GM11168 (cell line): ENCODE data around the gene MILR1.

Experiments
- in situ Hi-C: fragments of 300-500 bp; cut with MboI; formaldehyde crosslinking; loops from one replicate; pipeline ENCODE4 v1.12.0; 2022; ENCODE audit warnings: low sequenced_read_pairs; ENCODE audit not compliant: unreplicated experiment

Gene MILR1

DNA sequence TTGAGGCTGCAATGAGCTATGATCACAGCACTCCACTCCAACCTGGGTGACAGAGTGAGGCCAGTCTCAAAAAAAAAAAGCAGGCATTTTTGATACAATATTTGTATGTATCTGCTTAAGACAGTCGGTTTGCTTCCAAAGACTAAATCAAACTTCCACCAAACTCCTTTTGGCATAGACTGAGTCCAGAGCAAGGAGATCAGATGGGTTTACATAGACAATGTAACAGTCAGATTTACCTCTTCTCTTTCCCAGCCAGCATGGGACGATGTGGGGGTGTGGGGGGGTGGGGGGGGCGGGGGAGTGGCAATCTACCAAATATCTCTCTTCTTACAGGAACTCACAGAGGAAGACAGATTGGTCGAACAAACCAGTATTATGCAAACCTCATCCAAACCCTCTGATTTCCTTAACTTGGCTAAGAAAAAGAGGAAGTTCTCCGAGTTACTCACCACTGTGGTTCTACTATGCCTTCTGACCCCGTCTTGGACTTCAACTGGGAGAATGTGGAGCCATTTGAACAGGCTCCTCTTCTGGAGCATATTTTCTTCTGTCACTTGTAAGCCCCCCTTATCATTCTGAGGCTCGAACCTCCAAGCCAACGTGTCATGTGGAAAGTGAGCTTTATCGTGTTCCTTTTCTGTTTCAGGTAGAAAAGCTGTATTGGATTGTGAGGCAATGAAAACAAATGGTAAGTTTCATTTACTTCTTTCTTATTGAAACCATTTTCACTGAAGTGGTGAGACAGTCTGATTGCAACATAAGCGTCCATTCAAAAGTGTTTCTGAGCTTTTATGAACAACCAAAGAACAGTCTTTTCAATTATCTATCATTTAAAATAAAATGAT lies at the start of gene MILR1:
Gene MILR1 (plus strand): TSS at position 451 of the 848 bp plus-strand sequence. CDS start 54 bp downstream, at position 505.
- in situ Hi-C loops, result no loop called here

- in situ Hi-C loops, result no loop called here
These were observed 49.2 kb upstream of the MILR1 start for GRCh38 chr17:64399767-64400156.

DNA sequence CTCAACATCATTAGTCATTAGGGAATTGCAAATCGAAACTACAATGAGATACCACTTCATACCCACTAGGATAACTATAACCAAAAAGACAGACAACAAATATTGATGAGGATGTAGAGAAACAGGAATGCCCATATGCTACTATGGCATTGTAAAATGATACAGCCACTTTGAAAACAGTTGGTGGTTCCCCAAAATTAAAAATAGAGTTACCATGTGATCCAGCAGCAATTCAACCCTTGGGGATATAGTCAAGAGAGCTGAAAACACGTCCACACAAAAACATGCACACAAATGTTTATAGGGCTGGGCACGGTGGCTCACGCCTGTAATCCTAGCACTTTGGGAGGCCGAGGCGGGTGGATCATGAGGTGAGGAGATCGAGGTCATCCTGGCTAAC lies 48.3 kb upstream of the MILR1 start:
- in situ Hi-C loops, result no loop called here

DNA sequence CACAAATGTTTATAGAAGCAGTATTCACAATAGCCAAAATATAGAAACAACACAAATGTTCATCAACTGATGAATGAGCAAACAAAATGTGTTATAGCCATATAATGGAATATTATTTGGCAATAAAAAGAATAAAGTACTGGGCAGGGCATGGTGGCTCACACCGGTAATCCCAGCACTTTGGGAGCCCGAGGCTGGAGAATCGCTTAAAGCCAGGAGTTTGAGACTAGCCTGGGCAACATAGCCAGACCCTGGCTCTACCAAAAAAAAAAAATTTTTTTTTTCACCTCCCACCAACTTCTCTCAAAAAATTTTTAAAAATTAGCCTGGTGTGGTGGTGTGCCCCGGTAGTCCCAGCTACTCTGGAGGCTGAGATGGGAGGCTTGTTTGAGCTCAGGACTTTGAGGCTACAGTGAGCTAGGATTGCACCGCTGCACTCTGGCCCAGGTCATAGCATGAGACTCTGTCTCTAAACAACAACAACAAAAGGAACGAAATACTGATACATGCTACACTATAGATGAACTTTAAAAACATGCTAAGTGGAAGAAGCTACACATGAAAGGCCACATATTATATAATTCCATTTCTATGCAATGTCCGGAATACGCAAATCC lies 47.6 kb upstream of the MILR1 start:
- in situ Hi-C loops, result no loop called here

DNA sequence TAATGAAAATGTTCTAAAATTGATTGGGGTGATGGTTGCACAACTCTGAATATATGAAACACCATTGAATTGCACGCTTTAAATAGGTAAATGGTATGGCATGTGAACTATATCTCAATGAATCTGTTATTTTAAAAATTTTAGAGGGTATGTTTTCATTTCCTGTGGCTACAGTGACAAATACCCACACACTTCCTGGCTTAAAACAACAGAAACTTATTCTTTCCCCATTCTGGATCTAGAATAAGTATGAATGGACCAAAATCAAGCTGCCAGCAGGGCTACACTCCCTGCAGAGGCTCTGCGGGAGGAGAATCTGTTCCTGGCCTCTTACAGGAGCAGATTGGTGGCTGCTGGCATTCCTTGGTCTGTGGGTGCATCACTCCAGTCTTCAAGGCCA lies 47.0 kb upstream of the MILR1 start:
- in situ Hi-C loops, result no loop called here

GRCh38 chr17:64402469-64402868 lies 46.4 kb upstream of the MILR1 start:
- in situ Hi-C loops, result no loop called here

- in situ Hi-C loops, result no loop called here
These were observed 44.9 kb upstream of the MILR1 start for GRCh38 chr17:64403881-64404460.

- in situ Hi-C loops, result no loop called here
These were observed 42.4 kb upstream of the MILR1 start for GRCh38 chr17:64406321-64407200.

- in situ Hi-C loops, result no loop called here
These were observed 38.0 kb upstream of the MILR1 start for GRCh38 chr17:64410750-64411490.

DNA sequence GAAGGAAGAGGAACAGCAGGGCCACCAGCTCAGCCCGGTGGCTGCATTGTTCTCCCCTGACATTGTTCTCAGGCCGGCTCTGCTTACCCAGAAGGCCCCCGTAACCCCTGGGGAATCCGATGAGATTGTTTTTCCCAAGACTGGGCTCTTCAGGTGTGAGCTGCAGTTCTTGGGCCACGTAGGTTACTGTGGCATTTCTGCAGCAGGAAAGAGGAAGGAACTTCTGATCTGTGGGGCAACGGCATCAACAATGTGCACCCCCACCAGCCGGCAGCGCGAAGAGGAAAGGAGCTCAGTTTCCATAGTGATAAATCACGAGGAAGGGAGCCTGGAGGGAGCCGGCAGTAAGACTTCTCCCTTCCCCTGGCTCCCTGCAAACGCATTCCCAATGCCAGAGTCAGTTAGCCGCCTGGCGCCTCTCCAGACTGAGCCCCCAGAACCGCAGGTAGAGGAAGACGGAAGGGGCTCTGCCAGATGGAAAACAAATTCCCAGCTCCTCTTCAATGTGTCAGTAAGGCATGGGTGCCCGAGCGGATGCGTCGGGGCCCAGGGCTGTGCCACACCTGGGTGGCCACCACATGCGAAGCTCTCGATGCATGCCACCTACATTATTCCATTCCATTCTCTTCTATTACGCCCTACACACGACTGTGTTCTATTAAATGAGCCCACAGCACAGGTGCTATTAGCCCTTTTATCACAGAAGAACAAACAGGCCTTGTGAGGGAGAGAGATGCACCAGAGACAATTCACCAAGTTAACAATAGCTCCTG lies 36.7 kb upstream of the MILR1 start:
- in situ Hi-C loops, result no loop called here

DNA sequence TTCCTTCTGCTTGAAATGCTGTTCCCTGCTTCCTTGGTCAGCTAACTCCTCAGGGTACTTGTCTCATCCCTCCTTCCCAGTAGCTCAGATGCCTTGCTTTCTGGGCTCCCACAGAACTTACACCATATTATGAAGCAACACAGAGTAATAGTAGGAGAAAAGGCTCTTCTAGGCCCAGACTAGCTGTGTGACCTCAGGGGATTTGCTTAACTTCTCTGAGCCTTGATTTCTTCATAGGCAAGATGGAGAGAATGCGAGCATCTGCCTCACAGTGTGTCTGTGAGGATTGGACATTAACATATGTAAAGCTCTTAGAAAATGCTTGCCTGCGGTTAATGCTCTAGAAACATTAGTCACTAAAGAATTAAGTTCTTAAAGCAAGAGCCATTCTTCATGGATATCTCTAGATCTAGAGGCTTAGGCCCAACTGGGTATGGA lies 36.0 kb upstream of the MILR1 start:
- in situ Hi-C loops, result no loop called here

DNA sequence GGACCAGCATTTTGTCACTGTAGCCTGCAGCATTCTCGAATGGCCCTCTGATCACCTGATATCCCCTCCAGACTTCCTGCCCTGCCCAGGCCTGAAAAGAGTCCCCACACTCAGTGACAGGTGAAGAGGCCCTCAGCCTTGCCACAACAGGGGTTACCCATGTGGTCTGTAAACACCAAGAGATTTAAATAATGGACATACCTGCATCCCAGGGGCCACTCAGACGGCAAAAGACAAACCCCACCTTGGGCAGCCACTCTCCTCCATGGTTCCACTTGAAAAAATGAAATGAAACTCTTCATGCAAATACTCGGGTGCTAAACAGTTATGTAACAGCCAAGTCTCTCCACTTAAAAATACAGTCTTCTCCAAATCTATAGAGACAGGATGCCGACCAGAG lies 35.4 kb upstream of the MILR1 start:
- in situ Hi-C loops, result no loop called here

GRCh38 chr17:64418506-64419339 lies 30.2 kb upstream of the MILR1 start:
- in situ Hi-C loops, result loop anchor here (5.0 kb wide), 1 partner anchor 96 kb away; no protein-coding TSS in a partner anchor

GRCh38 chr17:64420143-64420670 lies 28.7 kb upstream of the MILR1 start:
- in situ Hi-C loops, result loop anchor here (5.0 kb wide), 1 partner anchor 72 kb away; no protein-coding TSS in a partner anchor

- in situ Hi-C loops, result loop anchor here (5.0 kb wide), 1 partner anchor 70 kb away; no protein-coding TSS in a partner anchor
These were observed 26.8 kb upstream of the MILR1 start for GRCh38 chr17:64422121-64422520.

- in situ Hi-C loops, result loop anchor here (5.0 kb wide), 1 partner anchor 68 kb away; no protein-coding TSS in a partner anchor
These were observed 25.0 kb upstream of the MILR1 start for GRCh38 chr17:64423881-64424280.

- in situ Hi-C loops, result loop anchor here (5.0 kb wide), 1 partner anchor 68 kb away; no protein-coding TSS in a partner anchor
These were observed 24.5 kb upstream of the MILR1 start for GRCh38 chr17:64424324-64424849.
